Glomerular visceral epithelial cell (primary cell): ENCODE results near the gene NWD2.

Experiments used
- DNase-seq: peaks from one replicate; pipeline ENCODE4 v3.0.0-alpha.2; 2016; ENCODE audit errors: extremely low spot score

Gene NWD2

DNA sequence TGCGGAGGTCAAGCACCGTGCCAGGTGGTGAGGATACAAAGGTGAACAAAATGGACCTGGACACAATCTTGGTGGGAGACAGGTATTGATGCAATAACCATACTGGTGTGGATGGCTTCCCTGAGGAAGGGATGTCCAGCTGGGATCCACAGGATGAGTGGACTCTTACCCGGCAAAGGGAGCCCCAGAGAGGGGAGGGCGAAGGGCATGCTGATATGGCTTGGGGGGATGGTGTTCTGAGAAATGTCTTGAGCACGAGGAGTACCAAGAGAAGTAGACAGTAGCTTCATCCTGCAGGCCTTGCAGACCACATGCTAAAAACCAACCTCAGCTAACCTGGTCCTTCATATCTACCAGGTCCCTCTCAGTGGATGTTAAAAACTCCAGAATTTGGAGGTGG, 220.8 kb downstream of the NWD2 start:
- no peak for DNase-seq

DNA sequence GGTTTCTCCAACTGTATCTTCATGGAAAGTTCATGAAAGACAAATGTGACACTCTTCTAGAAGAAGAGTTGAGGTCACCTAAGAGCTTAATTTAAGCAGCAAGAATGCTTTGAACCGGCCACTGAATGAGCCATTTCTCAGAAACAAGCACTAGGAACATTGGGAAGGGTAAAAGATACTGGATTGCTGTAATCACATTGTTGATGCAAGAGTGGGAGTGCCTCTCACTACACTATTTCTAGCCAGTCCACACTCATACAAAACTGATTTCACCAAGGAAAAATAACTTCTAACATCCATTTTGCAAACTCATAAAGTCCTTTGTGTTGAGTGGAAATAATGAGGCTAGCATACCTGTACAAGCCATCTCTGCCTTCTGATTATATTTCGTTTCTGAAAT, 221.3 kb downstream of the NWD2 start:
- DNase-seq, result no peak

DNA sequence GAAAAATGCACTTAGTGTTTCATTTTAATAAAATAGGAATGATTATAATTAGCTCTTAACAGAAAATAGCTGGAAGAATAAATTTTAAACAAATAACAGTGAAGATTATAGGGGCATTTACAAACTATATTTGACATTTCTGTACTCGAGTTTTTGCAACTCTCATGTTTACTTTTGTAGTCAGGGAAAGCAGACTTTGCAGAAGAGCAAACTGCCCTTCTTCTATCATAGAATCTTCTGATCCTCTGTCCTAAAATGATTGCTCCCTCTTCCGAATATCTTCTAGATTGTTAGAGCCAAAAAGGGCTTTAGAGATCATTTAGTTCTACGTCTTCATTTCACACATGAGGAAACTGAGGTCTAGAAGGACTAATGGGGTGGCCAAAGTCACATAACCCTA, 222.7 kb downstream of the NWD2 start:
- DNase-seq, result no peak

DNA sequence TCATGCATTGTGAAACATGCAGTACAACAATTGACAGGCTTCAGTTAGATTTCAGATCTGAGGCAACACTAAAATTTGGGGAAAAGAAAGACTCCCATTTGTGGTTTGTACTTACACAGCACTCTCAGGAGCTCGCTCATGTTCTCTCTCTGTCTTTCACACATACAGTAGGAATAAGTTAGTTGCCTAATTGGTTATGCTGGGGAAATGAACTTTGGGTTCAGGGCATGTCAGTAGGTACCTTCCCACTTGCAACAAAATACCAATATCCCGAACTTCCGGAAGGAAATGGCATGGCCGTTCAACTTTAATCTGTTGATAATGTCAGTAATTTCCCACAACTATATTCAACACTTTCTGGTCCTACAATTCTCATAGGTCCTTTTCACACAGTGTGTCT, 223.3 kb downstream of the NWD2 start:
- DNase-seq, result no peak

DNA sequence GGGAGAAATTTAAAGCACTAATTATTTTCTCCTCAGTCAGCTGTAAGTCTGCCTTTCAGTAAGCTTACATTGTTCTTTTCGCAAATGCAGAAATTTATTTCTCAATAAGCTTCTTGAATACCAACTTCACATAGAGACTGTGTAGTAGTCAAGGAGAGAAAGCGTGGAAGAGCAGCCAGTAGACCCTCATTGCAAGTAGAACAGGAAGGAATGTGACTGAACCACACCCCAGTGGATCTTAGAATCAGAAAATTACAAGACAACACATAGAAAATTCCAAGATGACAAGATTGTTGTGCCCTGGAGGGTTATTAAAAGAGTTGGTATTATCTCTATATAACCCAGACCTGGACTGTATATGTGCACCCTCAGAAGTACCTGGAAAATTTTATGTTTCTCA, 224.7 kb downstream of the NWD2 start:
- no peak for DNase-seq

DNA sequence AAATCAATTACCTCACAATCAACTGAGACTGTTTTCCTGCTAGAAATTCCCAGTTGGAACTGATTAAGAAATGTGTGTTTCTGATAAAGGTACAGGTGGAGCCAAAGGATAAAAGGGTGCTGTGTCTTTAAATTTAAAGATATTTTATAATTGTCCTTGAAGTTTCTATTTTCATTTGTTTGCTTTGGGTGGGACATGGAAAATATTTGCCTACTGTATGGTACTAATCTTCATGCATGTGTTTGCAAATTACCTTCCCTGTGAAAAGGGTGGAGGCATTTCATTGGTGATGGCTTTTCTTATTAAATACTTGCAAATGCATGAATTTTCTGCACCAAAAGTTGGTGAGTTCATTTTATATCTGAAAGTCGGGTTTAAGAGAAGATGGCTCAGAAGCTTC, 225.7 kb downstream of the NWD2 start:
- DNase-seq, result no peak

DNA sequence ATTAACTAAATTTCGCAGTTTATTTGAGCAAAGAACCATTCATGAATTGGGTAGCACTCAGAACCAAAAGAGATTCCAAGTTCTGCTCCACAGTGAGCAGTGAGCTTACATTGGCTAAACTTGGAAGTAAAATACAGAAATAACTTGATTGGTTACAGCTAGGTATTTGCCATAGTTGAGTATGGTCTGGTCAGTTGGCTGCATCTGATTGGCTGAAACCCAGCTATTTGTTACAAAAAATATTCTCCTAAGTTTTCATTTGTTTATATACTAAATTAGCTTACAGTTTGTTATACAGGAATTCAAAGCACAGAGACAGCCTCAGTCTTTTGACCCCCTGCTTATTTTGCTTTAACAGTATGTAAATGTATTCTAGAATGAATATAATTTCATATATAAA, 226.6 kb downstream of the NWD2 start:
- DNase-seq, result no peak

DNA sequence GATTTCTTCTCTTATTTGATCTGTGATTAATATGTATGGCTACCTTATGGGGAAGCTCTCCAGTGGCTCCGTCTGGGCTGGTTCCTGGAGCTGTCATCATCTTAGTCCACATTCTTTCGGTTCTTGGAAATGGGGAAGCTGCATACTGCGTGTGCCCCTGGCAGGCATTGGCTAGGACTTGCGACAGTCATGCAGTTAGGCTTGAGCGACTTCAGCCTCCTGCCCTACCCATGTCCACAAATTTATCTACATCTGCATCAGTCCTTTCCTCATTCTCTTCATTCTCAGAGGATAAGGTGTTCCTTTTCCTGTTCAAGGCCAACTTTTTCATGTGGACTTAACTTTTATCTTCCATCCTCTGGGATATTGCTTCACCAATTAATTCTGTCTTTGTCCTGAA, 227.4 kb downstream of the NWD2 start:
- peak; percentile 76 for DNase-seq

DNA sequence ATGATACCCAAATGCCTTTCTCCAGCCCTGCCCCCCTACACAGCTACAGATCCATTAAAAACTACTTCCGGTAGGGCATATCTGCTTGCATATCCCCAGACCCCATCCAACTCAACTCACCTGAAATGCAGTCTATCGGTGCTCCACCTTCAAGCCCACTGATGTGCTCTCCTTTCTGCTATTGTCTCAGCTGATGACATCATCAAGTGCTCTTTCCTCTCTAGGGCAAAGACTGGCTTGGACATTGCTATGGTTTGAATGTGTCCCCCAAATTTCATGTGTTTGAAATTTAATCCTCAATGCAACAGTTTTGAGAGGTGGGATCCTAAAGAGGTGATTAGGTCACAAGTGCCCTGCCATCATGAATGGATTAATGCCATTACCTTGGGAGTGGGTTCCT, 229.3 kb downstream of the NWD2 start:
- DNase-seq, result no peak

DNA sequence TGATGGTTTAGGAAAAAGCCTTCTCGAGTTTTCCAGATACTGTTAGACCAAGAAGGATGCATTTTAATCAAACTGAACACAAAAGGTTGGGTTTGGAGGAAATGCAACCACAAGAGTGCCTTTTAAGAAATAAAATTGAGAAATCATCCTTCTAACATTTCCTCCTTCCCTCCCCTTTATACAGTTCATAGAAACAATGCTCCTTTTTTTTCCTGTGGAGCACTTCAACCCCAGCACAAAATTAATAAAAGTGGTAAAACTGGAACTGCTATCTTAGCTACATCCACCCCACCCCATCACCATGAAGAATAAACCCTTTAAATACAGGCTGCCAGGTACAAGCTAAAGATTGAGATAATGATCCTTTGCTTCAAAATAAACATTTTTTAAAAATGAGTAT, 230.5 kb downstream of the NWD2 start:
- no peak for DNase-seq

DNA sequence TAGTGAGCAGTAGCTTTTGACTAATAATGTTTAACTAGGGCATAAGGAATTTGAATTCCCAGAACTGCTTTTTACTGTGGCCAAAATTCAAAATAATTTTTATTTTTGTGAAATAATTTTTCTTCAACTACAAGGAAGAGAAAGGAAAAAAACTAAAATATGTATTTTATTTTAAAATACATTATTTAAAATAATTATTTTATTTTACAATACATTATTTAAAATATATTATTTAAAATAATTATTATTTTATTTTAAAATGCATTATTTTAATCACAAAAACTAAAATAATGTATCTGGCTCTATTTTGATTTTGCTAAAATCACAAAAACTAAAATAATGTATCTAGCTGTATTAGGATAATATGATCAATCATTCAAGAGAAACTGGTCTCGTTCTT, 231.2 kb downstream of the NWD2 start:
- no peak for DNase-seq

DNA sequence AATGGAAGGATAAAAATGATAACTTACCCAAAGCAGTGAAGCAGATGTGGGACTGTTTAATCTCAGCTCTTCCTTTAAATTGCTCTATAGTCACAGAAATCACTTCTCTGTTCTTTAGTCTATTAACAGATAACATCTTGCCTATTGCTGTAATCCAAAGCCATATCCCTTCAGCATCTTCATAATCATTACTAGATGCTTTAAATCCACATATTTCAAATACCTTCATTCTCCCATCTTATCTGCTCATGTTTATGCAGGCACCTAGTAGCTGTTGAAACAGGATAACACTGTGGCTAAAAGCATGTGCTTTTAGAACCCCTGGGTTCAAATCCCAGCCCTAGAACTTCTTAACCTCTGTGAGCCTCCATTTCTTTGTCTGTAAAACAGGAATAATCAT, 231.7 kb downstream of the NWD2 start:
- no peak for DNase-seq

DNA sequence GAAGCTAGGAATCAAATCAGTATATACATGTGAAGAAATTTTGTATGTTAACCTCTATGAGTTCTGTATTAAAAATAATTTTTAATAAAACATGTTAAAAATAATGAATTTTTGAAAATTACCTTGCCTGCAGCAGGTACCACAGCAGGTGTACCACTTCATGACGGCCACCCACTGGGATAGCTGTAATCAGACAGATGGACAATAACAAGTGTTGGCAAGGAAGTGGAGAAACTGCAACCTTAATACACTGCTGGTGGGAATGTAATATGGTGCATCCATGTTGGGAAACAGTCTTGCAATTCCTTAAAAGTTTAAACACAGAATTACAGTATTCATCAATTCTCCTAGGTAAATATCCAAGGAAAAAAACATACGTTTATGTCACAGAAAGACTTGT, 232.1 kb downstream of the NWD2 start:
- no peak for DNase-seq

DNA sequence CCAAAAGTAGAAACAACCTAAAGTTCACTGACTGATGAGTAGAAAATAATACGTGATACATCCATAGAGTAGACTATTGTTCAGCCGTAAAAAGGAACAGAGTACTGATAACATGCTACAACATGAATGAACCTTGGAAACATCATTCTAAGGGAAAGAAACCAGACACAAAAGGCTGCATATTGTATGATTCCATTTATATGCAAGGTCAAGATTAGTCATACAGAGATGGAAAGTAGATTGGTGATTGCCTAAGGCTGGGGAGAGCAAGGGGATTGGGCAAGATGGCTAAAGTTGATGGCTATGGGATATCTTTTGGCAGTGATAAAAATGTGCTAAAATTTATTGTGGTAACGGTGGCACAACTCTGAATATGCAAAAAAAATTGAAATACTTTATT, 232.6 kb downstream of the NWD2 start:
- DNase-seq, result no peak

DNA sequence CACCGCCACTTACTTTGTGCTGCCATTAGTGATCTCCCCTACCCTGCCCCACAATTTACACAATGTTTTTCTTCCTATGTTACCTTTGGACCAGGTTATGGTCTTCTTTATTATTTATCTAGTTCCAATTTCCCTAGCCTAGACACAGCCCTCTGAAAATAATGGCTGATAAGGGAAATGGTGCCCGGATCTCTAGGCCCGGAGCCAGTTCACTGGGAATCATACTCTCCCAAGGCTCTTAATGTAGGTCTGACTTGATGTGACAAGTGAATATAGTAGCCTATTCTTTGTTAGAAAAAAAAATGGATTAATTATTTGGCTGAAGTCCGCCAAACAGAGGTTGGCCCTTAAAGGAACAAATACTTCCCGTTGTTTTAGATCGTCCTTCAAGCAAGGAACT, 233.6 kb downstream of the NWD2 start:
- DNase-seq, result no peak

DNA sequence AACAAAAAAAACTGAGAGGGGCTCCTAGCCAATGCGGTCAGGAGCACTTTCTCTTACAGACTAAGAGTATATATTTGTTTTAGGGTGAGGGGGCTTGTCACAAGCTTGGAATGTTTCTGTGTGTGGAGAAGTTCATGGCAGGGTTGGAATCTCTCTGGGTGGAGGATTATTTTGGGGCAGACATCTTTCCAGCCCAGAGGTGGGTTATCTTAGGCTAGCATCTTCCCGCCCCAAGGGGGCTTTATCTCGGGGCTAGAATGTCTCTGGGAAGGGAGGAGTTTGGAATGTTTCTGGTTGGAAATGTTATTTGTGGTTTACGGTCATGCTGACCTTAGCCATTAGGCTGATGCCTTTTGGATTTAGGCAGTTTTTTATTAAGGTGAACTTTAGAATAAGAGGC, 236.0 kb downstream of the NWD2 start:
- no peak for DNase-seq

DNA sequence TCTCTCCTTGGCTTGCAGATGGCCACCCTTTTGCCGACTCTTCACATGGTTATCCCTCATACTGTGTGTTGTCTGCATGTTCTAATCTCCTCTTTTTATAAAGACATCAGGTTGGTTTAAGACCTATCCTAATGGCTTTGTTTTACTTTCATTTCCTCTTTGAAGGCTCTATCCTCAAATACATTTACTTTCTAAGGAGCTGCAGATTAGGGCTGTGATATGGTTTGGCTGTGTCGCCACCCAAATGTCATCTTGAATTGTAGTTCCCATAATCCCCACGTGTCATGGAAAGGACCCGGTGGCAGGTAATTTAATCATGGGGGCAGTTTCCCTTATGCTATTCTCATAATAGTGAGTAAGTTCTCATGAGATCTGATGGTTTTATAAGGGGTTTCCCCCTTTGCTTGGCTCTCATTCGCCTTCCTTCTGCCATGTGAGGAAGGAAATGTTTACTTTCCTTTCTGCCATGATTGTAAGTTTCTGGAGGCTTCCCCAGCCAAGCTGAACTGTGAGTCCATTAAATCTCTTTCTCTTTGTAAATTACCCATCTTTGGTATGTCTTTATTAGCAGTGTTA, 237.1 kb downstream of the NWD2 start:
- no peak for DNase-seq

DNA sequence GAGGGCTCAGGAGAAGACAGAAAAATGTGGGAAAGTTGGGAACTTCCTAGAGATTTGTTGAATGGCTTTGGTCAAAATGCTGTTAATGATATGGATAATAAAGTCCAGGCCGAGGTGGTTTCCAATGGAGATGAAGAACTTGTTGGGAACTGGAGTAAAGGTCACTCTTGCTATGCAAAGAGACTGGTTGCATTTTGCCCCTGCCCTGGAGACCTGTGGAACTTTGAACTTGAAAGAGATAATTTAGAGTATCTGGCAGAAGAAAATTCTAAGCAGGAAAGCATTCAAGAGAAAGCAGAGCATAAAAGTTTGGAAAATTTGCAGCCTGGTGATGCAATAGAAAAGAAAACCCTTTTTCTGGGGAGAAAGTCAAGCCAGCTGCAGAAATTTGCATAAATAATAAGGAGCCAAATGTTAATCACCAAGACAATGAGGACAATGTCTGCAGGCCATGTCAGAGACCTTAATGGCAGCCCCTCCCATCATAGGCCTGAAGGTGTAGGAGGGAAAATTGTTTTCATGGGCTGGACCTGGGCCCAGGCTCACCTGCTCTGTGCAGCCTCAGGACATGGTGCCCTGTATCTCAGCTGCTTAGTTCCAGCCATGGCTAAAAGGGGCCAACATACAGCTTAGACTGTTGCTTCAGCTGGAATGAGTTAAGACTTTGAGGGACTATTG, 237.8 kb downstream of the NWD2 start:
- DNase-seq, result no peak

DNA sequence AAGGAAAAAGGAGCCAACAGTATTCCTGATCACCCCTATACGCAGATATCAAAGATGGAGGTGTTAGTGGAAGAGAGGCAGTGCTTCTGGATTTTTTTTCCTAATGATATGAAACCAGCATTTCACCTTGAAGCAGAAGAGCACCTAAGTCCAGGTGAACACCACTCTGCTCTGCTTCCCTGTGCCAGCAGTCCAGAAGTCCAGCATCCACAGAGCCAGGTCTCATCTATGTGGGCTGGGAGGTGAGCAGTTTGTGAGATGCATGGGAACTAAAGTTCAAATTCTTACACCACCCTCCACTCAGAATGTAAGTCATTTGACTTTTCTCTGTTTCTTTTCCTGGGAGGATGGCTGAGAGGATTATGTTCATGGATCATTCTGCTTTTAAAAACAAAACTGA, 239.1 kb downstream of the NWD2 start:
- DNase-seq, result no peak

DNA sequence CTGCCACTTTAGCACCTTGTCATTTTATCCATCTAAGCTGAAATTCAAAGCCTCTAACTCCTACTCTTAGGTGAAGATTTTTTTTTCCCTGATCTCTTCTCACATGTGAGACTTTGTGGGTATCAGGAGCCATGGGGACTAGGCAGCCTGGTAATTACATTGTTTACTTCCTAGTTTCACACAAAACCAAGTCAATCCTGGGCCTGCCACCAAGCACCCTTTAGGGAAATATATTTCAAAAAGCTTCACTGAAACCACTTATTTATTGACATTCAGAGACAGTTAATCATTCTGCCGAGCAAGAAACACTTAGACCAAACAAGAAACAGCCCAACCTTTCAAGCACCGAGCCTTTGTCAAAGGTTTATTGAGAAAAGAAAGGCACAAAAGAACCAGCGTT, 241.6 kb downstream of the NWD2 start:
- DNase-seq, result no peak

DNA sequence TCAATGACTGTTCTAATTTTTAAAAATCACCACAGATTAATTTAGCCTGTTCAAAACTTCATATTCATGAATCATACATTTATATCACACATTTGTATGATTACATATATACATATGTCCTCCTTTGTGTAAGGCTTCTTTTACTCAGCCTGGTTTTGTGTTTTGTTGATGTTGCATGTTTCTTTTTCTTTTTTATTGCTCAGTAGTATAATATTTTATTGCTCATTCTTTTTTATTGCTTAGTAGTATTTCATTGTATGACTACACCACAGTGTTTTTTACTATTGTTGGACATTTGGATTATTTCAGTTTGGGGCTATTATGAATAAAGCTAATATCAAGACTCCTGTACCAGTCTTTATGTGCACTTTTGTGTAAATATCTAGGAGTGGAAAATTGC, 243.1 kb downstream of the NWD2 start:
- no peak for DNase-seq

DNA sequence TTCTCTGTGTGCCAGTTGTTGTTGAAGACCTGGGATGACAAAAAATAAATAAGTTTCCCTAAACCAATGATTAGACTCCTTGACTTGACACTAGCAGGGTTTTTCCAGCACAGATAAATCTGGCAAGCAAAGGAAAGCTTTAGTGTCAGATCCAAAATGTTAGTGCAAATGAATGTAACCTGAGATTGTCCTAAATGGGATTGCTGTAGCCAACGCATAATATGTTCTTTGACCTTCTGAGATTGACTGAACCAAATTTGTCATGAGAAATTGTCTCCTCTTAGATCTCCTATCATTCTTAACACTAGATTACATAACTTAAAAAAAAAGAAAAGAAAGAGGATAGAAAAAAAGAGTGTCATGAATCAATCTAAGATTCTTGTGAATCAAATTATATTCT, 245.2 kb downstream of the NWD2 start:
- no peak for DNase-seq

DNA sequence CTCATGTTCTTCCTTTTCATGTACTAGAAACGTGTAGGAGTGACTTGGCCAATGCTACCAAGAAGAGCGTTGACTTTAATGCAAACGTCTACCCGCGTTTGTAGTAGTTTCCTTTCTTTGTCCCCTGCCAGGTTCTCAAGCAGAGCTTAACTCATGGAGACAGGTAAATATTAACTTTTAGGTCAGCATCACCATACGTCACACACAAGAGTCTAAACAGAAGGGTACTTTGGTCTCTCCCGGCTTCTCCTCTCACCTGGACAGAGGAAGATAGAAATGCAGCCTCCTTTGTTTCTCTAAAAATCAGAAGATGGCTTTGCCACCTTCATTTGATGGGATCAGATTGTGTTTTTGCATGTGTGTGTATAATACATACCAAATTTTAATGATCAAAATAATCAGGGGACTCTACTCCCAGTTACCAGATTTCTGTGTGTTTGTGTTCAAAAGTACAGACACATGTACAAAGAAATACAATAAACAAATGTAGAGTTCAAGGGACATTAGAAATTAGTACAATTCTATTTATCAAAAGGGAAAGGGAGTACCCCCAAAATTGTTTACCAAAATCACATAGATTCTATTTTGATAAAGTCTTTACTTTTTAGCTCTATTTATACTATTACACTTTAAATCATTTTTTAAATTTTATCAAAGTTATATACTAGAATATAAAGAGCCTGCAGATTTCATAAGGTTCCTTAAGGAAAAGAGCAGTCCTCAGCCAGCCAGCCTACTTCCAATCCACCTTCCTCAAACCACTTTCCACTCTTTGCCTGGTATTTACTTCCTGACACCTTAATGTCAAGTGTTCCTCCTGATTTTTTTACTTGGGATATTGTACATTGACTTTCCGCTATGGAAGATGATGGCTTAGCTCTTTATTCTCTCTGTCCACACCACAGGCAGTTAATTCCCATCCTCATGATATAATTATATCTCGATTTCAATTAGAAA, 246.1 kb downstream of the NWD2 start:
- DNase-seq, result no peak
